Body of pancreas (tissue), 4 donors: Measurements from ENCODE around the gene COL23A1.

Experiments used
- POLR2A ChIP-seq, 3 donors: fragments of 450-650 bp; IDR thresholded peaks; one replicate each; pipeline ENCODE4 v1.6.1; 2016; ENCODE audit warnings: antibody characterized with exemption in 3 of 3, mild to moderate bottlenecking in 2 of 3
- TF ChIP-seq, protein P1 (sequence below), 7 experiments: fragments of 450-650 bp in 4 of 7; fragments of 200-600 bp in 3 of 7; sonication (generic) in 3 of 7; IDR thresholded peaks; one replicate each; pipeline ENCODE4 v1.5.1; 2016 to 2019; ENCODE audit warnings: antibody characterized with exemption in 7 of 7

DNA sequence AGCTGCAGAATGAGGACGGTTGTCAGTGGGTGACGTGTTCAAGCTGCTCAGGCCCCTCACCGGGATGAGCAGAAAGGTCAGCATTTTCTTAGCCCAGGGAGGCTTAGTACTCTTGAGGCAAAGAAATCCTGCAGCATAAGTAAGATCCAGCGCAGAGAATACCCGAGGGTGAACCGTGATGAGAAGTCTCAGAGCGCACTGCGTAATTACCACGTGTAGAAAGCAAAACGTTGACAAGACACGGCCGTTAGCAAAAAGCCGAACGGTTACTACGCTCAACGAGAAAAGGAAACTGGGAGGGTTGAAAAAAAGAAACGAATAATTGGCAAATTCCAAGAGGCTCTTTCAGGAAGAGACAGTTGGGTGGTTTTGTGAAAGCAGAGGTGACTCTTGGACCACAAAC is 104.0 kb downstream of the COL23A1 start:
- TF ChIP-seq, protein P1, sequence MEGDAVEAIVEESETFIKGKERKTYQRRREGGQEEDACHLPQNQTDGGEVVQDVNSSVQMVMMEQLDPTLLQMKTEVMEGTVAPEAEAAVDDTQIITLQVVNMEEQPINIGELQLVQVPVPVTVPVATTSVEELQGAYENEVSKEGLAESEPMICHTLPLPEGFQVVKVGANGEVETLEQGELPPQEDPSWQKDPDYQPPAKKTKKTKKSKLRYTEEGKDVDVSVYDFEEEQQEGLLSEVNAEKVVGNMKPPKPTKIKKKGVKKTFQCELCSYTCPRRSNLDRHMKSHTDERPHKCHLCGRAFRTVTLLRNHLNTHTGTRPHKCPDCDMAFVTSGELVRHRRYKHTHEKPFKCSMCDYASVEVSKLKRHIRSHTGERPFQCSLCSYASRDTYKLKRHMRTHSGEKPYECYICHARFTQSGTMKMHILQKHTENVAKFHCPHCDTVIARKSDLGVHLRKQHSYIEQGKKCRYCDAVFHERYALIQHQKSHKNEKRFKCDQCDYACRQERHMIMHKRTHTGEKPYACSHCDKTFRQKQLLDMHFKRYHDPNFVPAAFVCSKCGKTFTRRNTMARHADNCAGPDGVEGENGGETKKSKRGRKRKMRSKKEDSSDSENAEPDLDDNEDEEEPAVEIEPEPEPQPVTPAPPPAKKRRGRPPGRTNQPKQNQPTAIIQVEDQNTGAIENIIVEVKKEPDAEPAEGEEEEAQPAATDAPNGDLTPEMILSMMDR (IDR thresholded peaks at IDR 0.05), result no peak
- no peak for TF ChIP-seq POLR2A (IDR thresholded peaks at IDR 0.05)
